GM12892 (cell line): Measurements from ENCODE around the gene SUCNR1.

Experiments used
- POLR2A ChIP-seq: IDR thresholded peaks from 2 replicates; pipeline ENCODE4 v1.6.1; 2011; ENCODE audit warnings: low read depth, low read length, control low read depth
- POLR2AphosphoS5 ChIP-seq: IDR thresholded peaks from 2 replicates; pipeline ENCODE4 v1.6.1; 2011; ENCODE audit warnings: low read depth, low read length, control low read depth
- TAF1 ChIP-seq: IDR thresholded peaks from 2 replicates; pipeline ENCODE4 v1.6.1; 2011; ENCODE audit warnings: low read depth, mild to moderate bottlenecking, control low read depth, low read length, borderline replicate concordance

DNA sequence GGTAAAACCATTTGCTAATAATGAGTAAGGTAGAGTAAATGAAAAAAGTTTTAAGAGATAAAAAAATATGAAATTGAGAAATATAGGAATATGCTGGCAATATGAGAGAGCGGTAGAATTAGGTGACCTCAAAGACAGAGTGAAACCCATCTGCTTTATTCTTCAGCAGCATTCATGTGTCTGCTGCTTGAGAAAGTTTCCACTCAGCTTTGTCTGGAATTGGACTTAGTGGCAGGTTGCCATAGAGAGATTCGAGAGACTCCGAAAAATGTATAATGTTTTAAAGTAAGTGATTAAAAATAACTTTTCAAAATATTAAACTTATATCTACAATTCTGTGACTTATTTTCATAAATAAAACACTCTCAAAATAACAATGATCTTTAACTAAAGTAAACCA is 5.0 kb downstream of the SUCNR1 start:
- TF ChIP-seq POLR2A (no peak), TAF1 (no peak), POLR2AphosphoS5 (no peak)
